Neural cell (in vitro differentiated cells): ENCODE data around the gene PTBP2. TPM values are rescaled to one million over a fixed set of nuclear protein-coding genes. Genes with fewer than 3 reads are reported as not detected.

Experiments used
- H2AFZ ChIP-seq: fragments of 200-600, 300-800 bp; sonication (generic), shearing (Covaris generic); 2 replicates; pipeline ENCODE4 v1.6.0; 2014; ENCODE audit warnings: low read depth, mild to moderate bottlenecking, antibody characterized with exemption, low read length, moderate library complexity
- H3F3A ChIP-seq: fragments of 200-600 bp; shearing (Covaris generic); 2 replicates; pipeline ENCODE4 v1.6.1; 2016; ENCODE audit warnings: mild to moderate bottlenecking, moderate library complexity, mixed read lengths, antibody characterized with exemption, low read length; ENCODE audit not compliant: insufficient read depth, poor library complexity, severe bottlenecking
- H3K27ac ChIP-seq: fragments of 200-600, 300-800 bp; sonication (generic), shearing (Covaris generic); 2 replicates; pipeline ENCODE4 v1.5.1; 2014; ENCODE audit warnings: mild to moderate bottlenecking, low read length, moderate library complexity
- H3K27me3 ChIP-seq: fragments of 300-800, 200-600 bp; sonication (generic), shearing (Covaris generic); 2 replicates; pipeline ENCODE4 v1.6.0; 2014; ENCODE audit warnings: mild to moderate bottlenecking, low read depth, low read length, moderate library complexity; ENCODE audit not compliant: insufficient read depth
- H3K36me3 ChIP-seq: fragments of 300-800, 200-600 bp; sonication (generic), shearing (Covaris generic); 2 replicates; pipeline ENCODE4 v1.5.1; 2014; ENCODE audit warnings: mild to moderate bottlenecking, antibody characterized with exemption, low read length, moderate library complexity; ENCODE audit not compliant: insufficient read depth
- H3K4me2 ChIP-seq: fragments of 300-800, 200-600 bp; sonication (generic), shearing (Covaris generic); 2 replicates; pipeline ENCODE4 v1.6.0; 2014; ENCODE audit warnings: mild to moderate bottlenecking, low read length
- H3K4me3 ChIP-seq: fragments of 300-800, 200-600 bp; sonication (generic), shearing (Covaris generic); 2 replicates; pipeline ENCODE4 v1.5.1; 2014; ENCODE audit warnings: mild to moderate bottlenecking, low read length, moderate library complexity
- H3K79me2 ChIP-seq: fragments of 200-600 bp; shearing (Covaris generic); replicated peaks from 2 replicates; pipeline ENCODE4 v1.6.0; 2014; ENCODE audit warnings: mild to moderate bottlenecking, low read length, moderate library complexity; ENCODE audit not compliant: insufficient read depth
- H3K9ac ChIP-seq: fragments of 300-800, 200-600 bp; sonication (generic), shearing (Covaris generic); 2 replicates; pipeline ENCODE4 v1.6.1; 2016; ENCODE audit warnings: mild to moderate bottlenecking, low read length, mixed read lengths
- H3K9me2 ChIP-seq: fragments of 200-600 bp; shearing (Covaris generic); 2 replicates; pipeline ENCODE4 v1.6.1; 2016; ENCODE audit warnings: mild to moderate bottlenecking, low read length, mixed read lengths; ENCODE audit not compliant: insufficient read depth
- H3K9me3 ChIP-seq: fragments of 200-600, 300-800 bp; sonication (generic), shearing (Covaris generic); 2 replicates; pipeline ENCODE4 v1.6.1; 2016; ENCODE audit warnings: mild to moderate bottlenecking, mixed run types, low read length, moderate library complexity, mixed read lengths
- H4K20me1 ChIP-seq: fragments of 200-600 bp; shearing (Covaris generic); 2 replicates; pipeline ENCODE4 v1.6.1; 2016; ENCODE audit warnings: mild to moderate bottlenecking, mixed run types; ENCODE audit not compliant: insufficient read depth
- CTCF ChIP-seq: fragments of 450-650 bp; IDR thresholded peaks from 2 replicates; pipeline ENCODE4 v1.5.1; 2014; ENCODE audit warnings: antibody characterized with exemption, mild to moderate bottlenecking, moderate library complexity; ENCODE audit not compliant: poor library complexity, severe bottlenecking
- EP300 ChIP-seq: fragments of 450-650 bp; conservative IDR thresholded peaks from 2 replicates; pipeline ENCODE4 v1.6.1; 2014; ENCODE audit warnings: antibody characterized with exemption, mild to moderate bottlenecking, moderate library complexity; ENCODE audit not compliant: poor library complexity, severe bottlenecking
- EZH2 ChIP-seq: fragments of 200-600, 300-800 bp; shearing (Covaris generic), sonication (generic); IDR thresholded peaks from 2 replicates; pipeline ENCODE4 v1.6.1; 2014; ENCODE audit warnings: antibody characterized with exemption, low read length, borderline replicate concordance, mild to moderate bottlenecking; ENCODE audit not compliant: insufficient read depth, poor library complexity, severe bottlenecking
- MXI1 ChIP-seq: fragments of 450-650 bp; conservative IDR thresholded peaks from 2 replicates; pipeline ENCODE4 v1.6.1; 2014; ENCODE audit warnings: antibody characterized with exemption, mild to moderate bottlenecking; ENCODE audit not compliant: poor library complexity, severe bottlenecking
- POLR2AphosphoS5 ChIP-seq: IDR thresholded peaks from 2 replicates; pipeline ENCODE4 v1.6.1; 2012
- RAD21 ChIP-seq: fragments of 450-650 bp; conservative IDR thresholded peaks from 2 replicates; pipeline ENCODE4 v1.6.1; 2014; ENCODE audit warnings: antibody characterized with exemption, mild to moderate bottlenecking, moderate library complexity
- SMC3 ChIP-seq: fragments of 450-650 bp; conservative IDR thresholded peaks from 2 replicates; pipeline ENCODE4 v1.6.1; 2014; ENCODE audit warnings: antibody characterized with exemption, mild to moderate bottlenecking, moderate library complexity; ENCODE audit not compliant: poor library complexity
- TAF1 ChIP-seq: IDR thresholded peaks from 2 replicates; pipeline ENCODE4 v1.6.1; 2012; ENCODE audit warnings: low read depth
- polyA plus RNA-seq: library from polyadenylated mRNA; depleted of rRNA; stranded (reverse); fragments of >200 nt; gene quantifications from 2 replicates; pipeline ENCODE4 v1.2.3, GENCODE V29; 2014
- TF ChIP-seq, protein P1 (sequence below): IDR thresholded peaks from 2 replicates; pipeline ENCODE4 v1.6.1; 2012; ENCODE audit warnings: borderline replicate concordance

Gene PTBP2
- polyA plus RNA-seq, 1 donor from 2014 or later: 319 TPM

DNA sequence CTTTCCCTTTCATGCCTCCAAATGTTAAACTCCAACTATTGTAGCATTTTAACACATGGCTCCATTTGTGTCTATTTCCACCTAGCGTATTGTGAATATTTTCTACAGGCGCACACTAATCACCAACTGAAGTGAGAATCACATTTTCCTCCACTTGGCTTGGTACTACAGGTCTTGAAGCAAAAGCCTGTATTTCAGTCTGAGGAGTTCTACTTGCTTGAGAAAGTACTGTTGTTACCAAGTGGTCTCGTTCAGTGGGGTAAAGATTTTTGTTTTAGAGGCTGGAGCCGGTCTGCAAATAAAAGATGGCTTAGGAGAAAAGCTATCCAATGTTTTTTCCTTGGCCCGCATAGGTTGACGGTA lies 550 bp upstream of the PTBP2 start:
- H2AFZ ChIP-seq: peak overlapping the region; percentile 29
- H3K36me3 ChIP-seq: peaks cover 4% of the 10 kb centered on the region
- peak overlapping the region; percentile 97 for H3K9ac ChIP-seq
- TF ChIP-seq TAF1: no peak
- no peak for TF ChIP-seq SMC3
- no peak for TF ChIP-seq MXI1
- TF ChIP-seq, protein P1, sequence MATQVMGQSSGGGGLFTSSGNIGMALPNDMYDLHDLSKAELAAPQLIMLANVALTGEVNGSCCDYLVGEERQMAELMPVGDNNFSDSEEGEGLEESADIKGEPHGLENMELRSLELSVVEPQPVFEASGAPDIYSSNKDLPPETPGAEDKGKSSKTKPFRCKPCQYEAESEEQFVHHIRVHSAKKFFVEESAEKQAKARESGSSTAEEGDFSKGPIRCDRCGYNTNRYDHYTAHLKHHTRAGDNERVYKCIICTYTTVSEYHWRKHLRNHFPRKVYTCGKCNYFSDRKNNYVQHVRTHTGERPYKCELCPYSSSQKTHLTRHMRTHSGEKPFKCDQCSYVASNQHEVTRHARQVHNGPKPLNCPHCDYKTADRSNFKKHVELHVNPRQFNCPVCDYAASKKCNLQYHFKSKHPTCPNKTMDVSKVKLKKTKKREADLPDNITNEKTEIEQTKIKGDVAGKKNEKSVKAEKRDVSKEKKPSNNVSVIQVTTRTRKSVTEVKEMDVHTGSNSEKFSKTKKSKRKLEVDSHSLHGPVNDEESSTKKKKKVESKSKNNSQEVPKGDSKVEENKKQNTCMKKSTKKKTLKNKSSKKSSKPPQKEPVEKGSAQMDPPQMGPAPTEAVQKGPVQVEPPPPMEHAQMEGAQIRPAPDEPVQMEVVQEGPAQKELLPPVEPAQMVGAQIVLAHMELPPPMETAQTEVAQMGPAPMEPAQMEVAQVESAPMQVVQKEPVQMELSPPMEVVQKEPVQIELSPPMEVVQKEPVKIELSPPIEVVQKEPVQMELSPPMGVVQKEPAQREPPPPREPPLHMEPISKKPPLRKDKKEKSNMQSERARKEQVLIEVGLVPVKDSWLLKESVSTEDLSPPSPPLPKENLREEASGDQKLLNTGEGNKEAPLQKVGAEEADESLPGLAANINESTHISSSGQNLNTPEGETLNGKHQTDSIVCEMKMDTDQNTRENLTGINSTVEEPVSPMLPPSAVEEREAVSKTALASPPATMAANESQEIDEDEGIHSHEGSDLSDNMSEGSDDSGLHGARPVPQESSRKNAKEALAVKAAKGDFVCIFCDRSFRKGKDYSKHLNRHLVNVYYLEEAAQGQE: no peak
- TF ChIP-seq RAD21: no peak
- TF ChIP-seq EZH2: no peak
- TF ChIP-seq CTCF: no peak
- TF ChIP-seq POLR2AphosphoS5: no peak
- no peak for TF ChIP-seq EP300
- H3K9me2 ChIP-seq: no peaks in the 10 kb centered on the region
- no peaks in the 10 kb centered on the region for H4K20me1 ChIP-seq
- H3K27me3 ChIP-seq: no peaks in the 10 kb centered on the region
- H3K79me2 ChIP-seq: peaks cover 38% of the 10 kb centered on the region
- no peaks in the 10 kb centered on the region for H3K9me3 ChIP-seq
- H3K27ac ChIP-seq: peak overlapping the region; percentile 96
- peak overlapping the region; percentile 61 for H3K4me2 ChIP-seq
- H3F3A ChIP-seq: no peaks in the 10 kb centered on the region
- peak overlapping the region; percentile 74 for H3K4me3 ChIP-seq

DNA sequence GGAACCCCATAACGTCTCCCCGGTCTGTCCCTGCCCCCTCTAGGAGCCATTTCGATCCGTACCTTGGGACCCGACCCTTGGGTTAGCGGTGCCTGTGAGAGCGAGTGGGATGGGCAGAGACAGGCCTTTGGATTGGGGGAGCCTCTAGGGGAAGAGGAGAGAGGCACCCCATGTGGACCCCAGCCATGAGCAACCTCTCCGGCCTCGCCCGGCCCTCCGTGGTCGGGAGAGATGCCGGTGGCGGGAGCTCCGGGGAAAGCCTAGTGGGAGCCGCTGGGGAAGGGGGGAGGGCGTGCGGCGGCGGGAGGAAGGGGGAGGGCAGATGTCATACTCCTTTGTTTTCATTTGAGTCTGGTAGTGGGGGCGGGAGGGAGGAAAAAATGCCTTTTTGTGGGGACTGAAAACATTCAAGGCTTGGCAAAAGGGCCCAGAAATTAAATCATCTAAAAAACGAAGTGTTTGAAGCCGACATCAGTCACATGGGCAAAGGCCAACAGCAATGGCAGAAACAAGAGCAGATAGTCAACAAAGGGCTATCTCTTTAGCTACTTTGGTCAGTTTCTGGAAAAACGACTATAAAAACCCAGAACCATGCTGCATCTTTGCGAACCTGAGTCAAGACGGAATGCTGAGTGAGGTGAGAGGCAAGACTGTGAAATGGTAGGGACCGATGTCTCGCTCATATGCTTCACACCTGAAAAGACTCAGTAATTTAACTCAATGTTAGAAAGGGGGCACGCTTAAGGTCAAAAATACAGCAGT lies 758 bp downstream of the PTBP2 start:
- H3K27ac ChIP-seq: peak overlapping the region; percentile 96
- H3K79me2 ChIP-seq: peaks cover 48% of the 10 kb centered on the region
- H2AFZ ChIP-seq: peak overlapping the region; percentile 86
- H3K4me3 ChIP-seq: peak overlapping the region; percentile 74
- H3F3A ChIP-seq: no peaks in the 10 kb centered on the region
- H4K20me1 ChIP-seq: no peaks in the 10 kb centered on the region
- TF ChIP-seq, protein P1: peak; percentile 50
- TF ChIP-seq SMC3 (no peak), CTCF (no peak), POLR2AphosphoS5 (peak; percentile 52), EZH2 (no peak), TAF1 (peak; percentile 79), EP300 (no peak), MXI1 (peak; percentile 64), RAD21 (no peak)
- peak overlapping the region; percentile 97 for H3K9ac ChIP-seq
- no peaks in the 10 kb centered on the region for H3K9me3 ChIP-seq
- no peaks in the 10 kb centered on the region for H3K9me2 ChIP-seq
- no peaks in the 10 kb centered on the region for H3K27me3 ChIP-seq
- peak overlapping the region; percentile 94 for H3K4me2 ChIP-seq
- H3K36me3 ChIP-seq: peaks cover 4% of the 10 kb centered on the region
